Measurements from ENCODE around the gene AP3B1. TPM values are rescaled to one million over a fixed set of nuclear protein-coding genes. Genes with fewer than 3 reads are reported as not detected.
"Not testable (repeated sequence)": the region's sequence is repeated elsewhere in the genome, so short reads cannot be mapped to it uniquely, and the experiment has no call there.

Gene AP3B1
- total RNA-seq, 3 donors from 2014 or later: 38.5 to 55.6 (median 52.1) TPM

GRCh38 chr5:78187172-78187571 lies 107.3 kb downstream of the AP3B1 start:
- no peak for ATAC-seq

GRCh38 chr5:78182838-78183237 lies 111.7 kb downstream of the AP3B1 start:
- ATAC-seq (peak; percentile 79), DNase-seq (peak in 2 of 3 donors; percentile 29 to 53)
- Histone ChIP-seq H3K4me1 (ENCODE audit: low read depth) (no peaks in the 10 kb centered on the region), H3K36me3 (ENCODE audit: low read depth) (no peaks in the 10 kb centered on the region), H3K9me3 (no peaks in the 10 kb centered on the region), H3K4me3 (no peak overlapping the region)
- no peak for TF ChIP-seq CTCF (IDR thresholded peaks at IDR 0.05)
- intact Hi-C loops (cut with DNase I, micrococcal nuclease): no loop called here

More at GRCh38 chr5:78187172-78187571, 107.3 kb downstream of the AP3B1 start:
- TF ChIP-seq CTCF (IDR thresholded peaks at IDR 0.05): no peak
- Histone ChIP-seq H3K4me3 (no peak overlapping the region), H3K36me3 (ENCODE audit: low read depth) (no peaks in the 10 kb centered on the region), H3K9me3 (no peaks in the 10 kb centered on the region), H3K4me1 (ENCODE audit: low read depth) (peaks cover 6% of the 10 kb centered on the region)
- intact Hi-C loops (cut with DNase I, micrococcal nuclease): no loop called here
- no peak for DNase-seq

- no peak for TF ChIP-seq CTCF (IDR thresholded peaks at IDR 0.05)
- Histone ChIP-seq H3K36me3 (ENCODE audit: low read depth) (no peaks in the 10 kb centered on the region), H3K9me3 (no peaks in the 10 kb centered on the region), H3K4me1 (ENCODE audit: low read depth) (no peaks in the 10 kb centered on the region), H3K4me3 (no peak overlapping the region)
- no peak for DNase-seq
- no peak for ATAC-seq
- intact Hi-C loops (cut with DNase I, micrococcal nuclease): no loop called here
Observed at GRCh38 chr5:78178356-78178755, 116.1 kb downstream of the AP3B1 start.

- H3K36me3 ChIP-seq (ENCODE audit: low read depth); H3K4me1 ChIP-seq (ENCODE audit: low read depth); ATAC-seq; intact Hi-C loops (cut with DNase I, micrococcal nuclease); H3K4me3 ChIP-seq; H3K9me3 ChIP-seq; DNase-seq: not testable (repeated sequence)
Observed at GRCh38 chr5:78170335-78170734, 124.2 kb downstream of the AP3B1 start.

DNA sequence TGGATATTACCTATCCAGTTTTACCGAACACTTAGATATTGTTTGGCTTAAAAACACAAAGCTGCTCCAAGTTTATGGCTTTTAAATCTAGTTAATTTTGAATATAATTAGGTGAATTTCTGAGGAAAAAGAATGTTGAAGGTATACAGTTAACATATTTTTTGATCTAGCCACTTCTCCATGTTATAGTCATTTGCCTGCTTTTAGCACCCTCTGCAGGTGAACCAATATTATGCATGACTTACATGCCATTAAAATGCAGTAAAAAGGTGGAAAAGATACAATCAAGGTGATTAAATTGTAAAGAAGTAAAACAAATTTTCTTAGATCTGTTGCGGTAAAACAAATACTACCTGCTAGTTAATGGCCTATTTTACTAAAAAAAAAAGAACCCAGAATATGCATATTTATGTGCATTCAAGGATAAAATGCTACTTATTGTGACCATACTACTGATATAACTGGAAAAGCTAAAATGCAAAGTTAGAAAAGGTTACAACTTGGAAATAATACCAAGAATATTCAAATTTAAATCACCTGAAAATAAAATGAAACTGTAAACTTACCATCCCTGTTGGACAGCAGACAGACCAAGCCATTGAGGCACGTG lies 132.1 kb downstream of the AP3B1 start:
- intact Hi-C loops (cut with DNase I, micrococcal nuclease): no loop called here
- ATAC-seq (no peak), DNase-seq (no peak)
- H3K9me3 ChIP-seq: no peaks in the 10 kb centered on the region
- no peak for TF ChIP-seq CTCF (IDR thresholded peaks at IDR 0.05)
- no peak overlapping the region for H3K4me3 ChIP-seq
- no peaks in the 10 kb centered on the region for H3K36me3 ChIP-seq (ENCODE audit: low read depth)
- H3K4me1 ChIP-seq (ENCODE audit: low read depth): no peaks in the 10 kb centered on the region

GRCh38 chr5:78157001-78157400 lies 137.5 kb downstream of the AP3B1 start:
- Histone ChIP-seq H3K36me3 (ENCODE audit: low read depth) (no peaks in the 10 kb centered on the region), H3K9me3 (no peaks in the 10 kb centered on the region), H3K4me3 (no peak overlapping the region), H3K4me1 (ENCODE audit: low read depth) (no peaks in the 10 kb centered on the region)
- no peak for ATAC-seq
- intact Hi-C loops (cut with DNase I, micrococcal nuclease): no loop called here
- DNase-seq: no peak
- TF ChIP-seq CTCF (IDR thresholded peaks at IDR 0.05): no peak
